Mesenchymal stem cell (in vitro differentiated cells and primary cell): Measurements from ENCODE around the gene ELAVL1.

ENCODE experiments used
- DNase-seq: peaks from one replicate; pipeline ENCODE4 v3.0.0-alpha.2; 2013
- H2AFZ ChIP-seq: one replicate; pipeline ENCODE4 v1.6.1; 2013; ENCODE audit warnings: low read depth, mild to moderate bottlenecking, control low read depth, inconsistent platforms, low read length, moderate library complexity
- H2AK5ac ChIP-seq: 2 replicates; pipeline ENCODE4 v1.6.1; 2013; ENCODE audit warnings: low read length, moderate library complexity, mild to moderate bottlenecking, inconsistent platforms; ENCODE audit not compliant: severe bottlenecking
- H2BK120ac ChIP-seq: one replicate; pipeline ENCODE4 v1.6.1; 2013; ENCODE audit warnings: low read depth, mild to moderate bottlenecking, inconsistent platforms, low read length, moderate library complexity
- H2BK12ac ChIP-seq, 2 experiments: one replicate each; pipeline ENCODE4 v1.6.1; 2013; ENCODE audit warnings: inconsistent platforms in 2 of 2, low read length in 2 of 2, mild to moderate bottlenecking in 2 of 2, moderate library complexity in 2 of 2, control low read depth in 1 of 2
- H2BK15ac ChIP-seq: one replicate; pipeline ENCODE4 v1.6.1; 2013; ENCODE audit warnings: mild to moderate bottlenecking, low read depth, inconsistent platforms; ENCODE audit not compliant: poor library complexity, severe bottlenecking
- H2BK5ac ChIP-seq: 2 replicates; pipeline ENCODE4 v1.6.1; 2013; ENCODE audit warnings: low read depth, mild to moderate bottlenecking, low read length, control low read depth, inconsistent platforms; ENCODE audit not compliant: poor library complexity, severe bottlenecking
- H3K14ac ChIP-seq, 2 experiments: one replicate each; pipeline ENCODE4 v1.6.1; 2013; ENCODE audit warnings: inconsistent platforms in 2 of 2, low read length in 2 of 2, control low read depth in 1 of 2, mild to moderate bottlenecking in 1 of 2, moderate library complexity in 1 of 2
- H3K18ac ChIP-seq, 2 experiments: one replicate each; pipeline ENCODE4 v1.6.1; 2013; ENCODE audit warnings: inconsistent platforms in 2 of 2, low read length in 2 of 2, control low read depth in 1 of 2, low read depth in 1 of 2, mild to moderate bottlenecking in 1 of 2
- H3K23ac ChIP-seq, 2 experiments: one replicate each; pipeline ENCODE4 v1.6.1; 2013; ENCODE audit warnings: inconsistent platforms in 2 of 2, low read length in 2 of 2, mild to moderate bottlenecking in 2 of 2, moderate library complexity in 2 of 2, control low read depth in 1 of 2
- H3K27ac ChIP-seq: 2 replicates; pipeline ENCODE4 v1.5.1; 2013; ENCODE audit warnings: mild to moderate bottlenecking, moderate library complexity, low read length, control low read depth, inconsistent platforms; ENCODE audit not compliant: poor library complexity, severe bottlenecking
- H3K27me3 ChIP-seq, 2 experiments: 2 replicates each; pipeline versions ENCODE4 v1.6.1 to v1.7.0; 2013; ENCODE audit warnings: low read length in 2 of 2, mild to moderate bottlenecking in 2 of 2, moderate library complexity in 2 of 2, control low read depth in 1 of 2, inconsistent platforms in 1 of 2; ENCODE audit not compliant: control insufficient read depth in 1 of 2, insufficient read depth in 1 of 2
- H3K36me3 ChIP-seq, 2 experiments: 2 replicates each; pipeline versions ENCODE4 v1.6.1 to v1.7.0; 2013; ENCODE audit warnings: low read length in 2 of 2, control low read depth in 1 of 2, inconsistent platforms in 1 of 2, low read depth in 1 of 2, mild to moderate bottlenecking in 1 of 2; ENCODE audit not compliant: insufficient read depth in 2 of 2, control insufficient read depth in 1 of 2
- H3K4ac ChIP-seq, 2 experiments: one replicate each; pipeline ENCODE4 v1.6.1; 2013; ENCODE audit warnings: inconsistent platforms in 2 of 2, low read length in 2 of 2, mild to moderate bottlenecking in 2 of 2, moderate library complexity in 2 of 2, control low read depth in 1 of 2, low read depth in 1 of 2
- H3K4me1 ChIP-seq: 2 replicates; pipeline ENCODE4 v1.6.1; 2013; ENCODE audit warnings: low read depth, low read length, control low read depth; ENCODE audit not compliant: control insufficient read depth, insufficient read depth
- H3K4me2 ChIP-seq: 2 replicates; pipeline ENCODE4 v1.6.1; 2013; ENCODE audit warnings: low read length, mild to moderate bottlenecking, inconsistent platforms; ENCODE audit not compliant: poor library complexity, severe bottlenecking
- H3K4me3 ChIP-seq, 2 experiments: 2 replicates each; pipeline versions ENCODE4 v1.5.1 to v1.7.0; 2013; ENCODE audit warnings: low read length in 2 of 2, mild to moderate bottlenecking in 2 of 2, control low read depth in 1 of 2, low read depth in 1 of 2; ENCODE audit not compliant: insufficient read depth in 1 of 2
- H3K79me1 ChIP-seq: replicated peaks from 2 replicates; pipeline ENCODE4 v1.6.1; 2013; ENCODE audit warnings: mild to moderate bottlenecking, control low read depth, low read length, inconsistent platforms; ENCODE audit not compliant: poor library complexity, severe bottlenecking
- H3K9ac ChIP-seq: 2 replicates; pipeline ENCODE4 v1.7.0; 2013; ENCODE audit warnings: mild to moderate bottlenecking, low read length, moderate library complexity
- H3K9me3 ChIP-seq: 2 replicates; pipeline ENCODE4 v1.7.0; 2013; ENCODE audit warnings: mild to moderate bottlenecking, low read length; ENCODE audit not compliant: control insufficient read depth
- H4K8ac ChIP-seq: one replicate; pipeline ENCODE4 v1.6.1; 2013; ENCODE audit warnings: inconsistent platforms, mild to moderate bottlenecking, low read length, moderate library complexity
- H4K91ac ChIP-seq: one replicate; pipeline ENCODE4 v1.6.1; 2013; ENCODE audit warnings: mild to moderate bottlenecking, low read length, inconsistent platforms
- WGBS: methylation state at CpG from one replicate; pipeline ENCODE4 v1.1.7; 2013; ENCODE audit warnings: mixed read lengths; 5-methylcytosine and 5-hydroxymethylcytosine counted together

ELAVL1 gene

DNA sequence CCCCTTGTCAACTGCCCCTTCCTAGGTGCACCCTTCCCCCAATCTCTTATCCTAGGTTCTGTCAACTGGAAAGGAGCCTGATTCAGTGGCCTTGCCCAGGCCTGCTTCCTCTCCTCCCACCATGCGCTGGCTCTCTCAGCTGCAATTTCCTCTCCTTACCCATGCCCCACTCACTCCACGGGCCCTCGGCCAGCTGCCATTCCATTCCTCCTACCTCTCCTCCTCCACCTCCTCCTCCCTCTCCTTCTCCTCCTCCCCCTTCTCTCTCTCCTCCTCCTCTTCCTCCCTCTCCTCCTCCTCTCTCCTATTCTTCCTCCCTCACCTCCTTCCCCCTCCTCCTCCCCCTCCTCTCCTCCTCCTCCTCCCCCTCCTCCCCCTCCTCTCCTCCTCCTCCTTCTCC, 52.4 kb downstream of the ELAVL1 start:
- Histone ChIP-seq H3K23ac (no peak overlapping the region), H3K9me3 (no peaks in the 10 kb centered on the region), H3K4ac (no peak overlapping the region), H3K27me3 (no peaks in the 10 kb centered on the region), H2BK120ac (no peak overlapping the region), H4K8ac (peak overlapping the region; percentile 19), H3K27ac (no peak overlapping the region), H3K4me1 (peaks cover 10% of the 10 kb centered on the region), H3K4me3 (no peak overlapping the region), H3K4me2 (peak overlapping the region; percentile 32), H2AK5ac (no peak overlapping the region), H3K36me3 (peaks cover 5 to 17% of the 10 kb centered on the region in 2 experiments), H2BK15ac (no peak overlapping the region), H3K9ac (no peak overlapping the region), H2BK12ac (peak overlapping the region in 1 of 2 experiments; percentile 39), H4K91ac (no peak overlapping the region), H3K18ac (peak overlapping the region; percentile 5 to 9), H2BK5ac (no peak overlapping the region), H3K79me1 (peaks cover 2% of the 10 kb centered on the region), H2AFZ (no peak overlapping the region), H3K14ac (peak overlapping the region in 1 of 2 experiments; percentile 83)
- 38% methylated on average over 3 of the region's 3 CpGs for WGBS
- DNase-seq = no peak

DNA sequence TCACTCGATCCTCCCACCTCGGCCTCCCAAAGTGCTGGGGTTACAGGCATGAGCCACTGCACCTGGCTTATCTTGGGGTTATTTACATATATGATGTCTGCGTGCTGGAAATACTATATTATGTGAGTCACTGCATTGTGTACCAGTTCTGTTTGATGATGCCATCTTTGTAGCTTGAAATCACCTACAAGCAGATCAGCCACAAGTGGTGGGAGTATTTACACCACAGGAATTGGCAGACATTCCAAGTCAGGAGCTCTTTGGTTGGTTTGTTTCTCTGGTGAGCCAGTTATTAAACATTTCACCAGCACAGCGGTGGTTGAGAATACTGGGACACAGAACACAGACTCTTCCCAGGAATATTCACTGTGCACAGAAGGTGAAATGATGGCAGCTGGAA, 57.5 kb downstream of the ELAVL1 start:
- Histone ChIP-seq H2BK12ac (no peak overlapping the region), H3K4me1 (peaks cover 8% of the 10 kb centered on the region), H3K79me1 (peaks cover 7% of the 10 kb centered on the region), H3K27me3 (no peaks in the 10 kb centered on the region), H2AFZ (no peak overlapping the region), H3K9me3 (no peaks in the 10 kb centered on the region), H3K14ac (no peak overlapping the region), H3K27ac (no peak overlapping the region), H3K9ac (no peak overlapping the region), H3K18ac (no peak overlapping the region), H2AK5ac (no peak overlapping the region), H4K91ac (no peak overlapping the region), H3K4me3 (no peak overlapping the region), H2BK120ac (no peak overlapping the region), H2BK5ac (no peak overlapping the region), H4K8ac (no peak overlapping the region), H2BK15ac (no peak overlapping the region), H3K4me2 (no peak overlapping the region), H3K4ac (no peak overlapping the region), H3K23ac (no peak overlapping the region), H3K36me3 (peaks cover 0 to 3% of the 10 kb centered on the region in 2 experiments)
- peak; percentile 22 for DNase-seq
- 95% methylated on average over 4 of the region's 4 CpGs for WGBS

DNA sequence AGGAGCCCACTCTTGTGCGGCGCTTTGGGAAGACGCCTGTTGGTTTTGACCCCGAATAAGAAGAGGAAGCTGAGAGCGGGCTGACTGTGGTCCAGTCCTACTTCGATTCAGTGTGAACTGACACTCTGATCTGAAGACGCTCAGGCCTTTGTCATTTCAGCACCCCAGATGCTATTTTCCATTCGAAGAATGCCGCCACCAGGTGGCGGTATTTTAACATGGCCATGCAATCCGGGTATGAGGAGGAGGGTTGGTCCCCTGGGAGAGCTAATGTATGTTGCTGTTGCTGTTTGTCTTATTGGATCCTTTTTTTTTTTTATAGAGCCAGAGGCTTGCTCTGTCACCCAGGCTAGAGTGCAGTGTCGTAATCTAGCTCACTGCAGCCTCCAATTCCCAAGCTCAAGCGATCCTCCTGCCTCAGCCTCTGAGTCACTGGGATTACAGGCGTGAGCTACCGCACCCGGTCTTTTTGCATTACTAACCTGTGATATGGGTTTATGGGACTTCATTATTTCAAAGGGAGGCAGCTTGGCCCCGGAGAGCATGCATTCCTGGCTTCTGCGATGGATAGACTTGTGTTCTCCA, 61.2 kb downstream of the ELAVL1 start:
- Histone ChIP-seq H4K8ac (peak overlapping the region; percentile 30), H3K4me2 (peak overlapping the region; percentile 100), H3K27ac (peak overlapping the region; percentile 77), H3K4ac (no peak overlapping the region), H3K9me3 (no peaks in the 10 kb centered on the region), H3K23ac (no peak overlapping the region), H2AK5ac (peak overlapping the region; percentile 60), H3K4me3 (peak overlapping the region; percentile 61 to 79), H4K91ac (no peak overlapping the region), H2AFZ (no peak overlapping the region), H3K4me1 (peaks cover 10% of the 10 kb centered on the region), H3K9ac (peak overlapping the region; percentile 86), H3K14ac (no peak overlapping the region), H2BK5ac (no peak overlapping the region), H2BK120ac (no peak overlapping the region), H2BK15ac (no peak overlapping the region), H3K18ac (no peak overlapping the region), H3K36me3 (peaks cover 13 to 15% of the 10 kb centered on the region in 2 experiments), H3K79me1 (peaks cover 28% of the 10 kb centered on the region), H2BK12ac (no peak overlapping the region), H3K27me3 (no peaks in the 10 kb centered on the region)
- peak; percentile 96 for DNase-seq
- 31% methylated on average over 18 of the region's 18 CpGs for WGBS

DNA sequence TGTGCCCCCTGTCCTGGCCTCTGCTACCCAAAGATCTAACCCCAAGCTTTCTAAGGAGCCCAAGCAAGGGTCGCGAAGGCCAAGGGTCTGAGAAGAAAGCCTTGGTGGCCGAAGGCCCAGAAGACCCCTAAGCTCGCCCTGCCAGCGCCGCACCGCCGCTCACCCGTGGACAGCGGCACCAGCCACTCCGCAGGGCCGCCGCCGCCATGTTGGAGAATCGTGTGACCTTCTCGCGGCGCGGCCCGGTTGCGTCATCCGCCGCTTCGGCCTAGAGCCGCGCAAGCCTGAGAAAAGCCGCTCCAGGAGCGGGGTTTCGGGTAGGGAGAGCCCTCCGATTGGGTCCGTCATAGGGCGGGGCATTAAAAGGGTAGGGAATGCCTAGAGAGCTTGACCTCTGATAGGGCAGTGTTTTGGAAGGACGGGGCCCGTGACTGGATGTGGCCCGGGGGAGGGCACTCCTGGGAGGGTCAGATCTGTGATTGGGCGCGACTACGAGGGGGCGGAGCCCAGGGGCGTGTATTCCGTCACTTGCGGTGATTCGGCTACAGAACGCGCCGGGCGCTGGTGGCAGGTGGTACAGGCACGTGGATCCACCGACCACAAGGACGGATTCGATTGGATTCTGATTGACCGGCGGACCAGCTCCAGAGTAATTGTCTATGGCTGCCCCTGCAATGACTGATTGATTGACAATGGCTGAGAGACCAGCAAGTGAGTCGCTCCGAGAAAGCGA, 61.8 kb downstream of the ELAVL1 start, which contains the start of gene TIMM44:
Gene TIMM44 (minus strand): TSS at position 223 of the 733 bp plus-strand sequence. CDS start 15 bp downstream, at position 208.
- no peak within 1 kb of the TSS for H2BK12ac ChIP-seq
- peak within 1 kb of the TSS; percentile 88 to 99 for H3K18ac ChIP-seq
- peak within 1 kb of the TSS; percentile 80 for H4K91ac ChIP-seq
- H2AK5ac ChIP-seq = peak within 1 kb of the TSS; percentile 60
- H2AFZ ChIP-seq = peak within 1 kb of the TSS; percentile 85
- peak within 1 kb of the TSS in 1 of 2 experiments; percentile 14 for H3K23ac ChIP-seq
- peaks cover 30% of the 10 kb centered on the region for H3K79me1 ChIP-seq
- H2BK15ac ChIP-seq = peak within 1 kb of the TSS; percentile 45
- H3K9me3 ChIP-seq = no peaks in the 10 kb centered on the region
- peak within 1 kb of the TSS; percentile 92 to 99 for H3K4me3 ChIP-seq
- H3K14ac ChIP-seq = peak within 1 kb of the TSS; percentile 63 to 94
- peaks cover 10% of the 10 kb centered on the region for H3K4me1 ChIP-seq
- peak within 1 kb of the TSS; percentile 100 for H3K4me2 ChIP-seq
- no peaks in the 10 kb centered on the region for H3K27me3 ChIP-seq
- H3K36me3 ChIP-seq = peaks cover 15 to 18% of the 10 kb centered on the region in 2 experiments
- peak within 1 kb of the TSS; percentile 99 for H3K9ac ChIP-seq
- peak; percentile 100 for DNase-seq
- H2BK5ac ChIP-seq = peak within 1 kb of the TSS; percentile 46
- peak within 1 kb of the TSS; percentile 55 for H2BK120ac ChIP-seq
- WGBS = 1% methylated on average over 56 of the region's 56 CpGs
- H3K27ac ChIP-seq = peak within 1 kb of the TSS; percentile 82
- H4K8ac ChIP-seq = peak within 1 kb of the TSS; percentile 96
- H3K4ac ChIP-seq = peak within 1 kb of the TSS; percentile 84
